Gastrocnemius medialis (tissue), 4 donors: Measurements from ENCODE around the gene TMED8.

Experiments used
- CTCF ChIP-seq, 5 experiments: fragments of 450-650 bp in 3 of 5; fragments of 200-600 bp in 2 of 5; sonication (generic) in 2 of 5; IDR thresholded peaks in 4 of 5; conservative IDR thresholded peaks in 1 of 5; 1 replicate in 4 of 5; 2 replicates in 1 of 5; pipeline ENCODE4 v1.5.1; 2016 to 2019; ENCODE audit warnings: antibody characterized with exemption in 5 of 5, mild to moderate bottlenecking in 3 of 5, moderate library complexity in 3 of 5
- POLR2A ChIP-seq, 2 donors: fragments of 450-650 bp; IDR thresholded peaks; one replicate each; pipeline ENCODE4 v1.6.1; 2017; ENCODE audit warnings: antibody characterized with exemption in 2 of 2, mild to moderate bottlenecking in 2 of 2, moderate library complexity in 2 of 2

DNA sequence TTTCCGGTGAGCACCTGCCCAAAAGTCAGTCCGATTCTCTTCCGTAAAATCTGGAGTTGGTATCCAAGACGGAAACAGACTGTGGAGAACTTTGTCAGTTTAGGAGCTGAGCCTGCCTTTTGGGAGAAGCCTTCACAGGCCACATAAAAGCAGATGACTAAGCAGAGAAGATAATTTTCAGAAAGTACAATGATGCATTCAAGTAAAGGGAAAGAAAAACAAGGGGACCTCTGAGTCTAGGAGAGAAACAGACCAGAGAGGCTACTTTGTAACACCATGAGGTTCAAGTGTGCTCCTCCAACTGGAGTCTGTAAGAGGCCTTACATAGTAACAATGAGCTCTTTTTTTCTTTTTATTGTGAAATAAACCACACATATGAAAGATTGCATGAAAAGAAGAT lies 21.1 kb downstream of the TMED8 start:
- TF ChIP-seq POLR2A (IDR thresholded peaks at IDR 0.05) (no peak), CTCF (IDR thresholded peaks at IDR 0.05 in 4 of 5, conservative IDR thresholded peaks at IDR 0.05 in 1 of 5) (no peak)
